ENCODE data around the gene GLI3. TPM values are rescaled to one million over a fixed set of nuclear protein-coding genes. Genes with fewer than 3 reads are reported as not detected.
A peak's percentile ranks its signal among the peaks of the same experiment; 100 is the strongest.

The GLI3 gene
- total RNA-seq, 1 donor from 2014 or later: 24.1 TPM

GRCh38 chr7:42236266-42236975 lies 588 bp downstream of the GLI3 start:
- peak; percentile 83 for DNase-seq

- peak; percentile 76 for DNase-seq
Measured at GRCh38 chr7:42235741-42236161, 1.3 kb downstream of the GLI3 start.

- DNase-seq: no peak
Measured at GRCh38 chr7:42234736-42235135, 2.3 kb downstream of the GLI3 start.

- no peak for DNase-seq
Measured at GRCh38 chr7:42233695-42234331, 3.2 kb downstream of the GLI3 start.

GRCh38 chr7:42233171-42233570 lies 3.8 kb downstream of the GLI3 start:
- DNase-seq: peak; percentile 35

GRCh38 chr7:42232275-42232674 lies 4.7 kb downstream of the GLI3 start:
- peak; percentile 40 for DNase-seq

GRCh38 chr7:42231043-42231787 lies 5.8 kb downstream of the GLI3 start:
- DNase-seq: no peak

GRCh38 chr7:42227936-42228591 lies 8.9 kb downstream of the GLI3 start:
- peak; percentile 50 for DNase-seq

- DNase-seq: peak; percentile 36
Measured at GRCh38 chr7:42227541-42227935, 9.5 kb downstream of the GLI3 start.

- peak; percentile 34 for DNase-seq
Measured at GRCh38 chr7:42227021-42227420, 10.0 kb downstream of the GLI3 start.

GRCh38 chr7:42226354-42226941 lies 10.6 kb downstream of the GLI3 start:
- DNase-seq: peak; percentile 47

GRCh38 chr7:42224391-42225003 lies 12.5 kb downstream of the GLI3 start:
- DNase-seq: no peak

GRCh38 chr7:42222891-42223290 lies 14.1 kb downstream of the GLI3 start:
- DNase-seq: peak; percentile 78

GRCh38 chr7:42222125-42222524 lies 14.9 kb downstream of the GLI3 start:
- no peak for DNase-seq

- no peak for DNase-seq
Measured at GRCh38 chr7:42221304-42221703, 15.7 kb downstream of the GLI3 start.

- DNase-seq: peak; percentile 53
Measured at GRCh38 chr7:42219447-42219846, 17.6 kb downstream of the GLI3 start.

- no peak for DNase-seq
Measured at GRCh38 chr7:42218248-42218647, 18.8 kb downstream of the GLI3 start.

- DNase-seq: peak; percentile 69
Measured at GRCh38 chr7:42217548-42217947, 19.5 kb downstream of the GLI3 start.

- no peak for DNase-seq
Measured at GRCh38 chr7:42217053-42217452, 20.0 kb downstream of the GLI3 start.

- no peak for DNase-seq
Measured at GRCh38 chr7:42214060-42214679, 22.8 kb downstream of the GLI3 start.

- DNase-seq: no peak
Measured at GRCh38 chr7:42213093-42213492, 23.9 kb downstream of the GLI3 start.
